NCI-H1694 treated with DMSO at 0.1 percent for 48 hours (cell line): ENCODE measurements around the gene MANBA.
"Not testable (repeated sequence)": the region's sequence is repeated elsewhere in the genome, so short reads cannot be mapped to it uniquely, and the experiment has no call there.

Experiments used
- DNase-seq: peaks from one replicate; lab custom pipeline; 2025; lab: John Stamatoyannopoulos, UW

Gene MANBA

DNA sequence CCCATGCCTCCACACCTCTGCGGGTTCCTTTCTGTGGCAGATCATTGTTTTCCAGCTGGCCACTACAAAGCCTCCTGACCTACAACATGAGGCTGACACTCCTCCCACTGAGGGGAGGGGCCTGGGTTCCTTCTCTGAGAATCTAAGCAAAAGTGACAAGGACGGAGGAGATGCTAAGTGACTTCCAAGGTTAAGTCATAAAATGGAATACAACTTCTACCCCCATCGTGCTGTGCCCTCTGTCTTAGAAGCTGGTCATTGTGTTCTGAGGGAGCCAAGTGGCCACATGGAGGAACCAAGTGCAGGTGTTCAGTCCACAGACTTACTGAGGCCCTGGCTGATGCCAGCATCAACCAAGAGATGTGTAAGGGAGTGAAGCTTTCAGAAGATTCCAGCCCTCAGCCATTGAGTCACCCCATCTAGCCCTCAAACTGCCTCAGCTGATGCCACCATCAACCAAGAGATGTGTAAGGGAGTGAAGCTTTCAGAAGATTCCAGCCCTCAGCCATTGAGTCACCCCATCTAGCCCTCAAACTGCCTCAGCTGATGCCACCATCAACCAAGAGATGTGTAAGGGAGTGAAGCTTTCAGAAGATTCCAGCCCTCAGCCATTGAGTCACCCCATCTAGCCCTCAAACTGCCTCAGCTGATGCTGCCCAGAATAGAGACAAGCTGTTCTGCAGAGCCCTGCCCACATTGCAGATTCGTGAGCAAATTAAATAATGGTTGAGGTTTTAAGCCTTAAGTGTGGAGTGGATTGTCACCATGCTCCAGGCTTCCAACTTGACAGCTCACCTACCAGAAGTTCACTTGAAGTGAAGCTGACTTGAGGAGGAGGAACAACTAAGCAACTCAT is 140.8 kb downstream of the MANBA start:
- not testable (repeated sequence) for DNase-seq

DNA sequence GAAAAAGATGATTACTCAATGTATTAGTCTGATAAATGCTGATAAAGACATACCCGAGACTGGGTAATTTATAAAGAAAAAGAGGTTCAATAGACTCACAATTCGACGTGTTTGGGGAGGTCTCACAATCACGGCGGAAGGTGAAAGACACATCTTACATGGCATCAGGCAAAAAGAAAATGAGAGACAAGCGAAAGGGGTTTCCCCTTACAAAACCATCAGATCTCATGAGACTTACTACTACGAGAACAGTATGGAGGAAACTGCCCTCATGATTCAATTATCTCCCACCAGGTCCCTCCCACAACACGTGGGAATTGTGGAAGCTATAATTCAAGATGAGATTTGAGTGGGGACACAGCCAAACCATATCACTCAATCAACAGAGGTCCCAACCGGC is 141.7 kb downstream of the MANBA start:
- DNase-seq: not testable (repeated sequence)

DNA sequence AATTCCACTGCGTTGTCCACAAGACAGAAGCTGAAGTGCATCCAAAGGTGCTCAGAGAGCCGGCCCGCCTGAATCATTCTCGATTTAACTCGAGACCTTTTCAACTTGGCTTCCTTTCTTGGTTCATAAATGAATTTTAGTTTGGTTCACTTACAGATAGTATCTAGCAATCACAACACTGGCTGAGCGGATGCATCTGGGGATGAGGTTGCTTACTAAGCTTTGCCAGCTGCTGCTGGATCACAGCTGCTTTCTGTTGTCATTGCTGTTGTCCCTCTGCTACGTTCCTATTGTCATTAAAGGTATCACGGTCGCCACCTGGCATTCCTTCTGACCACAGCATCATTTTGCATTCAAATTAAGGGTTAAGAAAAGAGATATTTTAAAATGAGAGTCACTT is 144.1 kb downstream of the MANBA start:
- no peak for DNase-seq

DNA sequence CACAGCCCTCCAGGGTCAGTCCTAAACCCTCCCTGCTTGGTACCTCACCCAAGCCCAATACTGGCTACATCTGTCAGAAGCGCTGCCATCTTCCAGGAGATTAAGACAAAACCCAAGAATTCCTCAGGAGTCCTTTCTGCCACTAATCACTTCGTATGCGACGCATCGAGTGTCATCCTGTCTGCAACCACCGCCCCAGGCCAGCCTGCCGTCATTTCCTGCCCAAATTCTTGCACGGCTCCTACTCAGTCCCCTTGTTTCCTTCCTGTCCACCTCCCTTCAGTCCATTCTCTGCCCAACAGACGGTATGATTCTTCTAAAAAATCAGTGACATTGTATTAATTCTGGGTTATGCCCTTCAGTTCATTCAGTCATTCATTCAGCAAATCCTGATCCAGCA is 146.0 kb downstream of the MANBA start:
- DNase-seq: no peak

DNA sequence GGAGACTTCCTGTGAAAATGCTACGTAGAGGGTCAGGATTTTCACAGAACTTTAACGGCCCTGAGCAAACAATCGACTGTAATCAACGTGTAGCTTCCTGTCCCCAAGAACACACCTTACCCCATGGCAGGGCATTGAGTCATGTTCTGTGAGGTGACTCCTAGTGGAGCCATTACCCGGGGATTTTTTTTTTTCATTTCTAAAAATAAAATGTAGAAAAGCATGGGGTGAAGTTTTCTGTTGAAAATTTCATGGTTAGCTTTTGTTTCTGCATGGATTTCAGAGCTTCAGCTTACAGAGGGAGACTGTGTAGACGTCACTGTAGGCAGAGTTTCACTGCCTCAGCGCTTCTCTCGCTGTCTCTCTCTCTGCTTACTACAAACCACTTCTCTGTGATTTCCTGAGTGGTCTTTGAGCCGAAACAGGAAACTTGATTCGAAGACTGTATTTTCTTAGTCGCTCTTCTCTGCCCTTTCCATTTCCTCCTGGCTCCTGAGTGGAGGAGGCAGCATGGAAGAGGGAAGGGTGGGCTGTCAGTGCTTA is 147.9 kb downstream of the MANBA start:
- DNase-seq: no peak

DNA sequence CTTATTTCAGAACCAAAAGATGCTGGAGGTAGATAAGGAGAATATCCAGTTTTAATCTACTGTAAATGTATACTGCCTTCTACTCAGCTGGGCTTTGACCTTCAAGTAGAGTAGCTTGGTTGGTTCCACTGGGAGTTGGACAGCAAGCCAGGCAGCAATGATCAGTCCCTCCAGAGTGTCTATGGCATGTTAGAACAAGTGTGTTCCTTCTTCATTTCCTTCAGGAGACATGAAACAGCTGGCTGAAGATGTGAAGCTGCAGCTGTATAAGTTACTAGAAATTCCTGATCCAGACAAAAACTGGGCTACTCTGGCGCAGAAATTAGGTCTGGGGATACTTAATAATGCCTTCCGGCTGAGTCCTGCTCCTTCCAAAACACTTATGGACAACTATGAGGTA is 148.6 kb downstream of the MANBA start:
- no peak for DNase-seq

DNA sequence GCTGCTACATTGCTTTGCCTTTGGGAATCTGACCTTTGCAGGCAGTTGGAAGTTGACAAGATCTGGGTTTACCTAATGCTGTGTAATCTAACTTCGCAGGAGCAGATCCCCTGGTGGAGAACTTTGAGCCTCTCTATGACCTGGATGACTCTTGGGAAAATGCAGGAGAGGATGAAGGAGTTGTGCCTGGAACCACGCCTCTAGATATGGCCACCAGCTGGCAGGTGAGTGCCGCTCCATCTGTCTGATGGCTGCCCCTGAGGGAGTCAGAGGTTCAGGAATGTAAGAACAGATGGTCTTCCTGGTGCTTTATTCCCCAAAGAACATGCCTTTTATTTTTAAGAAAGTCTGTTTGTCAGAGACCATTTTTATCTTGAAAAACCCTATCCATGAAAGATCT is 150.3 kb downstream of the MANBA start:
- DNase-seq: peak; percentile 23

DNA sequence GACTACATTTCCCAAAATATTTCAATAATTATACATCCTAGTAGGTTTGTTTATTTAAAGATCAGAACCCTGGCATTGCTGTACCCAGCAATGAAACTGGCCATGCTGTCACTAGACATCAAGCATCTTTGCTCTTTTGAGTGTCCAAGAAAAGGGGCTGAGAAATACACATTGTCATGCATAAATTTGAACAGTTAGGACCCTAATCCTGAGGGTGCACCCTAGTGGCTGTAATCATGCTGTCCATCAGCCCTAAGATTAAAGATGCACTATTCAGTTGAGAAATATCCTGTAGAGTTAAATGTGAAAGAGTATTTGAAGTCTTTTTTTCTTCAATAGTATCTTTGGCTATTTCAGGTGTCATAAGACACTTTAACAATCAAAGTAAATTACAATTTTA is 150.8 kb downstream of the MANBA start:
- no peak for DNase-seq

DNA sequence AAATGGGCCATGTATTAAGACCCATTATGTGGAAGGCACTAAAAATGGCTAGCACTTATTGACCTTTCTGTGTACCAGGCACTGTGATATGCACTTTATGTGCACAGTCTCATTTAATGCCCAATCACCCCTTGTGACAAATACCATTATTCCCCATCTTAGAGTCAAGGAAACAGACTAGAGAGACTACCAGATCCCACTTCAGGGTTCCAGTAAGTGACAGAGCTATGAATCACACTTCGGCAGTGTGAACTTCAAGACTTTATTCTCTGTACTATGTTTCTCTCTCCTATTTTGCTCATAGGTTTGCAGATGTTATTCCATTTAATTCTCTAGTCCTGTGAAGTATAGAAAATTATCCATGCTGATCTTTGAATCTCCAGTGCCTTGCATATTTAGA is 152.6 kb downstream of the MANBA start:
- DNase-seq: no peak

DNA sequence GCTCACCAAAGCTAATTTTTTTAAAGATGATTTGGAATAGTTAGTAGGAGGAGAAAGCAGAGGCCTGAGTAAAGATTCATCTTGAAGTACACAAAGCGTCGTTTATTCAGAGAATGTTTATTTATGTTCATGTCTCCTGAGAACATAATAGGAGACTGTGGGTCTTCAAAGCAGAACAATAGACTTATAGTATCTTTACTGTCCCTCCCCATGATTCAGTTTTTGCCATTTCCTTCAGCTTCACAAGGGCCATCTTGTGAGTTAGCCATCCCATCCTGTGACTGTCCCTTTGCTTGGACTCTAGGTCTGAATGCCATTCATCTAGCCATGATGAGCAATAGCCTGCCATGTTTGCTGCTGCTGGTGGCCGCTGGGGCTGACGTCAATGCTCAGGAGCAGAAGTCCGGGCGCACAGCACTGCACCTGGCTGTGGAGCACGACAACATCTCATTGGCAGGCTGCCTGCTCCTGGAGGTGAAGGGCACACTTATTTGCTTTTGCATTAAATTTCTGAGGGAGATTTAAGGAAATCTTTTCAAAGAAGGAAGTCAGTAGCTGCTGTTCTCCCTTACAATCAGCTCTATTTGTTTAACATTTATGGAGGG is 153.8 kb downstream of the MANBA start:
- no peak for DNase-seq

DNA sequence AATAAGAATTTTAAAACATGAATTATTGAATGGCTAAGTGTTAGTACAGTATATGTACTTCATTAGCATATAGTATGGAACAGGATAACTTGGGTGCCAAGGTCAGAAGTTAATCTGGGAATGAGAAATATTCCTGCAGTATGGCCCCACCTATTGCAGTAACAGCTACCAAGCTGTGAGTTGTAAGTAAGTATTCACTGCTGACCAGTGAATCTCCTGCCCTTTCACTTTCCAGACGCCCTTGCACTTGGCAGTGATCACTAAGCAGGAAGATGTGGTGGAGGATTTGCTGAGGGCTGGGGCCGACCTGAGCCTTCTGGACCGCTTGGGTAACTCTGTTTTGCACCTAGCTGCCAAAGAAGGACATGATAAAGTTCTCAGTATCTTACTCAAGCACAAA is 154.5 kb downstream of the MANBA start:
- no peak for DNase-seq

DNA sequence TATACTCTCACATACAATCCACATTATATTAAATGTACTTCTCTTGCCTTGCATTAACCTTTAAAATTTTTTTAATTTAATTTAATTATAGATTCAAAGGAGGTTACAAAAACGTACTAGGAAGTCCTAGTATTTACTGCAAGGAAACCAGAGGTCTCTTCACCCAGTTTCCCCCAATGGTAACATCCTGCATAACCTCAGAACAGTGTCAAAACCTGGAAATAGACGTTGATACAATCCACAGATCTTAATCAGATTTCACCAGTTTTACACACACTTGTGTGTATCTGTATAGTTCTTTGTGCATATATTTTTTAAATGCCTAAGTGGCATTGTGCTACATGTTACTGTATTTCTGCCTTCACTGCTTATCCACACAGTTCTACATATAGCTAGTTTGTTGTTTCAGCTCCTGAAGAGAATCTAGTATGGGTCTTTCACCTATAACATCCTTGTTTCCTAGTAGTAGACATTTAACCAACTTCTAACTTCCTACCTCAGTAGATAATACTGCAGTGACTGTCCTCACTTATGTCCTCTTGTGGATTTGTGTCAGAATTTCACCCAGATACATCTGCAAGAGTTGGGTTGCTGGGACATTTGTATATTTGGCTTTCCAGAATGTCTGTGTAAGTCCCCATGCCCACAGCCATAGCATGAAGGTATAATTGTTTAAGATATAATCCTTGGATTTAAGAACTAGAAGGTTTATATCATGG is 156.4 kb downstream of the MANBA start:
- no peak for DNase-seq

DNA sequence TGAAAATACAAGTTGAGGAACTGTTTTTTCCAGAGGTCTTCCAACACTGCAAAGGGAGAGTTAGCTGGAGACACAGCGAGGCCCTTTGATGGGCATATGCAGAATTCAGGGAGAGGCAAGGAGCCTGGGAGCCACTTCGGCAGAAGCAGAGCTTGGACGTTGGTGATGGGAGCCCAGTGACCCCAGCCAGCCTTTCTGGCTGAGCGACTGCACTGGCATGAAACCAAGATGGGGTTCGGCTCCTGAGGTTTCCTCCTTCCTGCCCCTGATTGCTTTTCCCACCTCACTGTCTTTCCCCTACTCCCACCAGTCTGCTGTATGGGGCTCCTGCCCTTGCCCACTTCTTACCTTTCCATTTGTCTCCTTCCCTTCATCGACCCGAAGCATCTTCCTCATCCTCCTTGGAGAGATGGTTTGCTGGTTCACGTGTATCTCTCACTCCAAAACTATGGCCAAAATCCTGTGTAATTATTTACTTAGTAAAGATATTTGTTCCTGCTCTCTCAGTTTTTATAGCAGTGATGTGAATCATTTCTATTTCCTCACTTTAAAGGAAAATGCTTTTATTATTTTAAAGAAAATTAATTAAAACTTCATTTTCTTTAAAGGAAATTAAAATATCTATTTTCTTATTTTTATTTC is 159.1 kb downstream of the MANBA start:
- DNase-seq: no peak

DNA sequence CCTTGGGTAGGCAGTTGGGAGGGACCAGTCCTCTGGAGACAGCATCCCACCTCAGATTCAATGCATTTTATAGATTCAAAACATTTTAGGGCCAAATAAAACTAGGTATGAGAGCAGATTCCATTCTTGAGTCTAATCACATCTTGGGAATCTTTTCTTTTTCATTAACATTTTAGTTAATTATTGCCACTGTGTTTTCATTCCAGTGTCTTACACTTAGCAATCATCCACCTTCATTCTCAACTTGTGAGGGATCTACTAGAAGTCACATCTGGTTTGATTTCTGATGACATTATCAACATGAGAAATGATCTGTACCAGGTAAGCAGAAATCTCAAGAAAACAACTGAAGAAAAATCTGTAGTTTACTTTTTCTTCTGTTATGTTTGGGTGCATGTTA is 160.1 kb downstream of the MANBA start:
- no peak for DNase-seq

DNA sequence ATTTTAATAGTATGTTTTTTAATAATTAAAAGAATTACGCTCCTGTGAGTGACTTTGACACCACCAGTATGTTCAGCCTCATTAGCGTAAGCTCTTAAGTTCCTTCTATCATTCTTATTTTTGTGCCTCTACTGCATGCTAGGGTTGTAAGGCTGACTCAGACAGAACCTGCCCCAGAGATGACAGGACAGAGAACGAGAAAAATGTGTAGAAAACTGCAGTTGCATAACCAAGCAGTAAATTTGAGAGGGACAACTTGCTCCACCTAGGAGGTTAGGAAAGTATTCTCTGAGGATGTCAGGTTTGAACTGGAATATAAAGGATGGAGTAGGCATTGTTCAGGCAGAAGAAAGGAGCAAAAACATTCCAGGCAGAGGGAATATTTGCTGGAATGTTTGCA is 160.9 kb downstream of the MANBA start:
- DNase-seq: no peak

DNA sequence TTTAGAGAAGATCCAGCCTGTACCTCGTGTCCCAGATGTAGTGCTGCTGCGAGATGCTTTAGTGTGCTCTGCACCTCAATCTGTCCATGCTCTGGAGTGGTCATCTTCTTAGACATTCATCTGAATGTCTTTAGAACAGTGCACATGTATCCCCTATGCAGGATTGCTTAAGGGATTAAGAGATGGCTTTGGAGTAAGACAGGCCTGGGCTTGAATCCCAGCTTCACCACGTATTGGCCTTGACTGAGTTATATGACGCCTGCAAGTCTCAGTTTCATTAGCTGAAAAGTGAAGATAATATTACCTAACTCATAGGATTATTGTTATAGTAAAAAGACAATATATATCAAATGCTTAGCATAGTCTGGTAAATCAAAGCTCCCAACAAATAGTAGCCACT is 161.3 kb downstream of the MANBA start:
- no peak for DNase-seq

DNA sequence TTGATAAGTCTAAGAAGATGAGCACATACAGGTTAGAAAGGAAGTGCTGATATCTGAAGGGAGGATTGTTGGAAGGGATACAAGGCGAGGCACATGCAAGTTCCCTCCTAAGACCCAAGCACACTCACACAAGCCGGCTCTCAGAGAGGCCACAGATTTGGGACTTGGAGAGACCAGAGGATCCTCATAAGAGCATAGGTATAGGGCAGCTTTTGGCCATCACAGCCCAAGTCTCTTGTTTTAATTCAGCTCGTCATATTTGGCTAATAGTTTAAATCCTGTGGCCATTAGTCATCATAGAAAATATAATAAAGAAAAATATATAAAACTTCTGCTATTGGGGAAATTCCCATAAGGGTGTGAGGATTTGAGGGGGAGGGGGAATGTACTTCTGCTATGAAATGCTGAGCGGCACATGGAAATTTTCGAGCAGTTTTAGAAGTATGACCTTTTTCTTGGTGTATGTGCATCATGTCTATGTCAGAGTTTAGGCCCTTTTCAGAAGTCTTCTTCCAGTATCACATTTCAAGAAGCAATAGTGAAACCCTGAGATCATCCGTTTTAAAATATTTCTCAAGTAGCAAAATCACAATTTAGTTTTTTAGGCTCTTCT is 161.9 kb downstream of the MANBA start:
- DNase-seq: no peak

DNA sequence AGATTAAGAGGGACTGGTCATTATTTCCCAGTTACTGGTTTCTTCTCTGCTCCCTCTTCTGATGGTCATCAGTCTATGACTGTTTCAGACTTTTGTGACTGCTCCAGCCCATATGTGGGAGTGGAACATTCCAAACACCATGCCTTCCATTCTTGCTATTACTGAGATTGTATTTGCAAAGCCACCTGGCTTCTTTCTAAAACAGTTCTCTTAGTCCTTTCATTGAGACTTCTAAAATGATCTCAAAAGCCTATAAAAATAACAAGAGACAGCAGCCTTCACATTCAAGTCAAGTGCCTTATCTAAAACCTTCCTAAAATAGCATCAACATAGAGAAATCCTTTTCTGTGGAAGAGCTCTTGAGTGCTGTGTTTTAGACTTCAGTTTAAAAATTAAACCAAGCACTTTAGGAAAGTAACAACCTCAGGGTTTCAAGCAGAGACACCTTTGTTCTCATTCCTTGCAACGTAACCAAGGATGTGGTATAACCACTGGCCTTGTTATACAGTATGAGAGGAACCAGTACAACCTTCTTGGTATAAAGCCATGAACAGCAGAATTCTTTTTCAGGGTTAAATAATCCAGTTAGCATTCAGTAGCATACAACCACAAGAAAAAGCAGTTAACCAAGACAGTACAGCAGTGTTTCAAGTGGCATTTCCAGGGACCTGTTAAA is 162.5 kb downstream of the MANBA start:
- no peak for DNase-seq

DNA sequence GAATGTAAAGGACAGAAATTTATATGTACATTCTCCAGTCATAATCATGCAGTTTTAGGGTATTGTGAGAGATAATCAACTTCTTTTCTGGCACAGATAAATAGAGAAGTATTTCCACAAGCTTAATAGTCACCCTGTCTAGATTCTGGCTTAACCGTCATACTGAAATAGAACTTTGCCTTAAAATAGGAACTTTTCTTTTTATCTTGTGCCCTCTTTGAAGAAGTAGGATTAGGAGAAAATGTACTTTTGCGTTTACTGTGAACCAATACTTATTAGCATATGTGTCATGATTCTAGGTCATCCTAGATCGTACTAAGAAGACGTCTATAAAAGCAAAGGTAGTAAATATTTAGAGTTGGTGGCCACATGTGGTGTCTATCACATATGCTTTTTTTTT is 164.2 kb downstream of the MANBA start:
- no peak for DNase-seq

DNA sequence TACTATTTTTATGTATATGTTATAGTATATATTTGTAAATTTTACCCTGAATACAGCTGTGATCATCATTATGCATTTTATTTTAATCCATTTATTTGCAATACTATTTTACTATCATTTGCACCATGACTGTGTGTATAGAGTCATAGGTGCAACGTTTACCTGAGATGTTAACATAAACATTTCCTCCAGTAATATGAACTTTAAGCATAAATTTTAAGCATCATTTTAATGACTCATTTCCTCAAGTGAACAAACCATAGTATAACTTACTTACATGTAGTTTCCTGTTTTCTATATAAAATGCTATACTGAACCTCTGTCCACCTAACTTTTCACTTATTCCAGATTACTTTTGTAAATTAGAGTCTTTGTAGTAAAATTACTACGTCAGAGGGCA is 166.8 kb downstream of the MANBA start:
- DNase-seq: no peak

DNA sequence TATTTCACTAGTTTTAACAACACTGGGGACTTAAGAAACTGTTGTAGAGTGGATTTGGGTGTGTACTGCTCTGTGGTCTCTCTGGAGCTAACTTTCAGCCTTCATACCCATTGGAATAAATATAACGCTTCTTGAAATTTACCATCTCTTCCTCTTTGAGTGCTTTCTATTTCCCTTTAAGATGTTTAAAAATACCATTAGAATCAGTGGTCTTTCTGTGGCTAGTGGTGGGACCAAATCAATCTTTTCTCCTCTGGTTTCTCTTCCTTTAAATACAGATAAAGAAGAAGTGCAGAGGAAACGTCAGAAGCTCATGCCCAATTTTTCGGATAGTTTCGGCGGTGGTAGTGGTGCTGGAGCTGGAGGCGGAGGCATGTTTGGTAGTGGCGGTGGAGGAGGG is 167.6 kb downstream of the MANBA start:
- no peak for DNase-seq
